C4-2B (cell line): Measurements from ENCODE around the gene CDX1.

Experiments used
- CTCF ChIP-seq: fragments of 450-650 bp; conservative IDR thresholded peaks from 2 replicates; pipeline ENCODE4 v1.5.1; 2017; ENCODE audit warnings: mild to moderate bottlenecking
- ZFX ChIP-seq: fragments of 450-650 bp; IDR thresholded peaks from 2 replicates; pipeline ENCODE4 v1.6.1; 2017

GRCh38 chr5:150152636-150153462 is 13.7 kb upstream of the CDX1 start:
- no peak for TF ChIP-seq CTCF
- no peak for TF ChIP-seq ZFX
